ES-I3 (cell line): ENCODE results near the gene ETV6.
"Not testable (repeated sequence)": the region's sequence is repeated elsewhere in the genome, so short reads cannot be mapped to it uniquely, and the experiment has no call there.

ENCODE experiments used
- H3K36me3 ChIP-seq: 2 replicates; pipeline ENCODE4 v1.6.1; 2013; ENCODE audit warnings: mild to moderate bottlenecking, low read length, control low read depth, moderate library complexity; ENCODE audit not compliant: insufficient read depth
- H3K4me1 ChIP-seq: 2 replicates; pipeline ENCODE4 v1.6.1; 2013; ENCODE audit warnings: mild to moderate bottlenecking, control low read depth, low read length; ENCODE audit not compliant: insufficient read depth
- H3K9ac ChIP-seq: 2 replicates; pipeline ENCODE4 v1.6.1; 2013; ENCODE audit warnings: low read depth, mild to moderate bottlenecking, low read length, moderate library complexity
- H3K9me3 ChIP-seq: 2 replicates; pipeline ENCODE4 v1.6.1; 2013; ENCODE audit warnings: mild to moderate bottlenecking, low read length, moderate library complexity; ENCODE audit not compliant: control insufficient read depth, insufficient read depth

ETV6 gene

DNA sequence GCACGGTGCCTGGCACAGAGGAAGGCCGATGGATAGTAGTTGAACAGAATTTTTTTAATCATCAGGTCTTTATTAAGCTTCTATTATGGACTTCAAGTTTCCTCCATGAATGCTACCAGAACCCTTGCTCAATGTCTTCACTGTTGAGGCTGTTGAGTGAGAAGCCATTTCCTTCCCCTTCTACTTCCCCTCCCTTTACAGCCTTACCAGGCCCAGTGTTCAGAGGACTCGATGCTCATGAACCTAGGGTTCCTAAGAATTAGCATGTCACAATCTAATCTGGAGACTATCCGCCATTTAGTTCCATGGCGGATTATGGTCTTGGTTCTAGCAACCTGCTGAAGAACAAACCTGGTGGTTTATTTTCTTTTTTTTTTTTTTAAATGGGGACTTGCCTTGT is 17.7 kb downstream of the ETV6 start:
- H3K4me1 ChIP-seq = peaks cover 13% of the 10 kb centered on the region
- H3K9ac ChIP-seq = no peak overlapping the region

DNA sequence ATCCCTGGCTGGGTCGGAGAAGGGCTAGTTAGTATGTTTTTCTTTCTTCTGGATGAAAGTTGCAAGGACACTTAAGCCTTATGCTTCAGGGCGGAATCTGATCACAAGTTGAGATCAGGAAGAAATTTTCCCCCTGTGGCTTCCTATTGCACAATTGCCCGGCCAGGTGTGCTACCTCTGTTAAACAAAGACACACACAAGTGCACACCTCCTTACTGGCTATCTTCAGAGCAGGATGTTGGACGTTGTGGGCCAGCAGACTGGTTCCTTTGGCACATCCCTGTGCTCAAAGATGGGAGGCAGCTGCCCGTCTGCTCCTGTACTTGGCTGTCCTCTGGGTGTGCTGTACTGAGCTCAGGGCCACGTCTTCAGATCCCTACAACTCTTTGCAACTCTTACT is 19.1 kb downstream of the ETV6 start:
- Histone ChIP-seq H3K9me3 (no peaks in the 10 kb centered on the region), H3K36me3 (no peaks in the 10 kb centered on the region), H3K9ac (no peak overlapping the region), H3K4me1 (peaks cover 13% of the 10 kb centered on the region)

More for the DNA sequence above, 17.7 kb downstream of the ETV6 start:
- H3K36me3 ChIP-seq = no peaks in the 10 kb centered on the region; the same call in 1 of the 2 replicates
- H3K9me3 ChIP-seq = no peaks in the 10 kb centered on the region

DNA sequence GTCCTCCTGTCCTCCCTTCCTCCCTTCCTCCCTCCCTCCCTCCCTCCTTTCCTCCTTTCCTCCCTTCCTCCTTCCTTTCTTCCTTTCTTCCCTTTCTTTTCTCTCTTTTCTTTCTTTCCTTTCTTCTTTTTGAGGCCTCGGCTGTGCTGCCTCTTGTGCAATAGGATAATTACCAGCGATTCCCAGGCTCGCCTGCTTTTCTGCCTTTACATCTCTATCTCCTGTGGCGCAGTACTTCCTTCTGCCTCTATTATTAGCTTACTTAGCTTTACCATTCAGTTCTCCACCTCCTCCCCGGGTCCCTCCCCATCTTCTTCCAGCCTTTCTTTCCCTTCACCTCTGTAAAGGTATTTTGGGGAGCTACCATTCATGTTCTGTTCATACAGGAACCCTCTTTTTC is 19.9 kb downstream of the ETV6 start:
- Histone ChIP-seq H3K4me1 (peaks cover 13% of the 10 kb centered on the region), H3K36me3 (no peaks in the 10 kb centered on the region), H3K9me3 (no peaks in the 10 kb centered on the region)

DNA sequence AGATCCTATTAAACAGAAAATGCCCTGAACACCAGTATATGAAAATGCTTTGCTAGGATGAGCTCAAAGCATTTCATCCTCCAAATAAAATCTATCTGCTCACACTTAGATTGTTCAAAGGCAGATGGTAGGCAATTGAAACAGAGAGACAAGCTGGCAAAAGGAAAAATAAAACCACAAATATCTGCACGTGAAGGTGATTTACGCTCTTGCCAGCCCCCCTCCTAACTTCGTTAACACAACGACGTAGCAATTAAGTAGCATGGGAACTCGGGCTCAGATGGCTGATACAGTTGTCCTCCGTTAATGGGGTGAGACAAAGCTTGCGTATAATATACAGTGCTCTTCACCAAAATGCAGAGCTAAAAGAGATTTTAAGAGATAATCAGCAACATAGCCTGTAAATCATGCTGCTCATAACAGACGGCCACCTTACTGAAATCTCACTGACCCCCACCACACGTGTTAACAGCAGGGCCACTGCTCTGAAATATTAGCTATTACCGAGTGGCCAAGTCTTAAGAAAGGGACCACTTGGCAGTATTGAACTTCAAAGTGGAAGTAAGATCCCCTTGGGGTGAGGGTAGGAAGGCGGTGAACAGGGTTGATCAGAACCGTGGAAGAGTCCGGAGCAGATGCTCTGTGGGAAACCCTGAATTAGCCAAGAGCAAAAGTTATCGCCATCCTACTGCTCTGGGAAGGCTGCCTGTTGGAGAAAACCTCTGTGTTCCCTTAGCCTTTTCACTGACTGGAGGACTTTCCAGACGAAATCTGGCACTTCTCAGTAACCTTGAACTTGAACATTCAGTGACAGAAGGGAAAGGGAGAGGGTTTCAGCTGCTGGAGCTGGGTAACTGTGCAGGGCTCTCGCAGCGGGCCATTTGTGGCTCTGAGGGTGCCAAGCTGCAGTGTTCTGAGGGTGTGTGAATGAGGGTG is 23.1 kb downstream of the ETV6 start:
- peaks cover 8% of the 10 kb centered on the region for H3K4me1 ChIP-seq
- no peaks in the 10 kb centered on the region for H3K36me3 ChIP-seq
- H3K9ac ChIP-seq = no peak overlapping the region
- no peaks in the 10 kb centered on the region for H3K9me3 ChIP-seq

More for the DNA sequence above, 19.9 kb downstream of the ETV6 start:
- H3K9ac ChIP-seq = no peak overlapping the region

DNA sequence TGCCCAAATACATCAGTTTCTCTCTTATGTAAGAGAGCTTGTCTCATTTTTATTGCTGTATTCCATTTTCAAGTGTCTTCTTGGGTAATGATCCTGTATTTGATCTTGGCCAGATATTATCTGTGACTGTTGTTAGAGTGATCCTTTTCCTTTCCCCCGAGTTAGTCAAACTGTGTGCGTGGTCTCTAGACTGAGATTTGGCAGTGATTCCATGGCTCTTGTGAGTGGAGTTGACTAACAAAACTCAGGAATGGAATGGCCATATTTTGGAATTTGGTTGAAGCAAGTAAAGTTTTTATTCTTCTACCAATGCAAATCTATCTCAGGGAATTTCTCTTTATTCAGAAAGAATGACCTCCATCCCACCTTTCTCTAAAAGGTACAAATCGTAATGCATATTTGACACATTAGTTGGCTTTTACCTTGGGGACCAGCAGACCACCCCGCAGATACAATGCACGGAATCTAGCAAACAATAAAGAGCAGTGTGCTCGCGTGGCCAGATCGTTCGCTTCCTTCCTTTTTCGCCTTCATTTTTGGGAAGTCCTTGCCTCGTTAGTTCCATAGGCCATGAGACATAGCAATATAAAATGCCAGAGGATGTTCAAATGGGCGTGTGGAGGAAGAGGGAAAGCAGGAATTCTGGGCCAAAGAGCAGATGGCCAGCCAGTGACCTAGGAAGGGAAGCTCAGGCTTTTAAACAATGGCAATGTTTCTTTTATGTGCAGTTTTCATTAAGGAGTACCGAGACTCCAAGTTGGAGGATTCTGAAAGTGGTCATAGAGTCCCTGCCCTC is 24.4 kb downstream of the ETV6 start:
- Histone ChIP-seq H3K36me3 (no peaks in the 10 kb centered on the region; the same call in 1 of the 2 replicates), H3K9me3 (no peaks in the 10 kb centered on the region), H3K4me1 (peaks cover 1% of the 10 kb centered on the region), H3K9ac (no peak overlapping the region)

DNA sequence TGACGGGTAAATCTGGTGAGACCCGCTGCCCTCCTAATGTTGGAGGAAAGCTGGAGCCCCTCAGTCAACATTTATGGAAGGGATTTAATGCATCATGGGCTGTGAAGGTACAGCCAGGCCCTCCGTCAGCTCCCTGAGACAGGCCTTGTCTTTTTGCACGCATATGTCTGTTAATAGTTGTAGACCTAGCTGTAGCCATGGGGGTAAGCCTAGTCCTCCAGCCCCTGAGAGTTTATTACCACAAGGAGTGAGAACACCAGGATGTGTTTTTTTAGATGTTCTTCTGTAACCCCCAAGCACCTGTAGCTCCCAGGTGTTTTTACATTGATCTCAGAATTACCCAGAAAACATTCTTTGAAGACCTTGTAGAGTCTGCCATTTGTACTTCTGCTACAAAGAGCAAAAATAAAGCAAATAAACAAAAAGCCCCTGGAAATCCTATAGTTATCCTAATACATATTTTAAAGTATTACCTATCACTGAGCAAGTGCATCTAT is 25.5 kb downstream of the ETV6 start:
- Histone ChIP-seq H3K36me3 (no peaks in the 10 kb centered on the region; the same call in 1 of the 2 replicates), H3K4me1 (no peaks in the 10 kb centered on the region; the same call in none of the 2 replicates), H3K9ac (no peak overlapping the region), H3K9me3 (no peaks in the 10 kb centered on the region)

DNA sequence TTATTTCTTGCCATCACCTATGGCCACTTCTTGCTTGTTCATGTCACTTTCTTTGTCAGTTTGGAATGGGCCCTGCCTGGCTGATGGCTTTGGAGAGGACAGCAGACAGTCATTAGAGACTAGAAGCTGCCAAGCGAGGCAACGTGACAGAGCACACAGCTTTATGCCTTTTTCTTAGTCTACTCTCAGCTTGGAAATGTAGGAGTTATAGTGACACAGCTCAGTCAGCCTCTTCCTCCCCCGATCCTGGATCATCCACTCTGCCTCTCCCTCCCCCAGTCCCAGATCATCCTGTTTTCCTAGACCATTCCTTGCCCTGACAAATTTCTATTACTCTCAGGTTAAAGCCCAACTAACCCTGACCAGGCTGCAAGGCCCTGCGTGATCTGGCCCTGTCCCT is 26.6 kb downstream of the ETV6 start:
- H3K36me3 ChIP-seq = no peaks in the 10 kb centered on the region; the same call in 1 of the 2 replicates
- no peak overlapping the region for H3K9ac ChIP-seq
- no peaks in the 10 kb centered on the region for H3K9me3 ChIP-seq

DNA sequence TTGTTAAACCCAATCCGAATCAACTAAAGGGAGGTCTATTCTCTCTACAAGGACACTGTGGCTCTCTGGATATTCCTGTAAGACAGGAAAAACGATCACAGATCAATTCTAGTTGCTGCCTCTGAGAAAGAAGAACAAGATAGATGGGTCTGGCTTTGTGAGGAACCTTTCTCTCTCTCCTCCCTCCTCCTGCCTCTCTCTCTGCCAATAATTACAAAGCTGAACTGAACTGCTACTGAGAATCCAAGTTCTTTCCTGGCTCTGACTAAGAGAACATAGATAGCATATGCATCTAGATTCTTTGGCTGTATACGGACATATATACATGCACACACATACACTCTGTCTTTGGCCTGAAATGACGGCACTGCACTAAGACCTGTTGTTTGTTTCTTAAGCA is 27.6 kb downstream of the ETV6 start:
- H3K9ac ChIP-seq = no peak overlapping the region
- no peaks in the 10 kb centered on the region; the same call in none of the 2 replicates for H3K4me1 ChIP-seq
- no peaks in the 10 kb centered on the region for H3K9me3 ChIP-seq
- no peaks in the 10 kb centered on the region; the same call in 1 of the 2 replicates for H3K36me3 ChIP-seq

More for the DNA sequence above, 26.6 kb downstream of the ETV6 start:
- H3K4me1 ChIP-seq = no peaks in the 10 kb centered on the region; the same call in none of the 2 replicates

DNA sequence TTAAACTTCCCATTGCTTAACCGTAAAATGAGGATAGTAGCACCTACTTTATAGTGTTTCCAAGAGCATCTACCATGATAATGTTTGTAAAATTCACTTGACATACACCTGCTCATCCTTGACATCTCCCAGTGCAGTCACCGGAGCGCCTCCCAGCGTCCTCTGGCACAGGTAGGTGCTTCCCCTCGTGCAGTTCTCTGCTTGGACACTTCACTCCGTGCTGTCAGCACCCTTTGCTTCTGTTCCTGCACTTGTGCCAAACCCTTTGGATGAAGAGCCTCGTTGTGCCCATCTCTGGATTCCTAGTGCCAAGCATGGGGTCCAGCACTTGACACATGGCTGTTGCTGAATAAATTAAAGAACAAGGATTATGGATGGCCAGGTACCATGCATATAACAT is 28.3 kb downstream of the ETV6 start:
- Histone ChIP-seq H3K36me3 (no peaks in the 10 kb centered on the region; the same call in 1 of the 2 replicates), H3K9ac (no peak overlapping the region), H3K4me1 (no peaks in the 10 kb centered on the region; the same call in none of the 2 replicates), H3K9me3 (no peaks in the 10 kb centered on the region)

DNA sequence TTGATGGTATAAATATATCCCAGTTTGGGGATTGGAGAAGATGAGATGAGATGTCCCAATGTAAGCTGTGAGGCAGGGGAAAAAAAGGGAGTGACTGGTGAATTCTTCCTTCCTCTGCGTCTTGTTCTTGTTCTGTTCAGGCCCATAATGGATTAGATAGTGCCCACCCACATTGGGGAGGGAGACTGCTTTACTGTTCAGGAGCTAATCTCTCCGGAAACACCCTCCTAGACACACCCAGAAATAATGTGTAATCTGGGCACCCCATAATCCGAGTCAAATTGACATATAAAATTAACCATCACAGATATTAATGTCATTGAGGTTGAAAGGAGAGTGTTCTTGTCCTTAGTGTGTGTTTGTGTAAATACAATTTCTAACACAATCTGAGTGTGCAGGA is 29.3 kb downstream of the ETV6 start:
- Histone ChIP-seq H3K4me1 (no peaks in the 10 kb centered on the region; the same call in 1 of the 2 replicates), H3K9ac (no peak overlapping the region), H3K36me3 (no peaks in the 10 kb centered on the region; the same call in 1 of the 2 replicates), H3K9me3 (no peaks in the 10 kb centered on the region)

DNA sequence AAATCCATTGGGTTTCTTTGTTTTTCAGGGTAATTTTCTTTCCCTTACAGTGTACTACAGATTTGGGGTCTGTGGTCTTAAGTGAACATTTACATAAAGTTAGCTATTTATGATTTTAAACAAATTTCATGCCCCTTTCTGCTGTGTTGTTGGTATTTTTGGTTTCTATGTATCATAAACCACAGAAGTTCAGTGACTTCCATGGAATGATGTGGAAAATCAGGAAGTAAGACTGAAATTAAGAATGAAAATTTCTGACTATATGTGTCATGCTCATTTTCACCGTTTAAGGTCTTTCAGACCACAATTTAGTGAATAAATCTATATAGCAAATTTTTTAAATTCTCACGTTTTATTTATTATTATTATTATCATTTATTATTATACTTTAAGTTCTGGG is 31.7 kb downstream of the ETV6 start:
- Histone ChIP-seq H3K4me1 (peaks cover 10% of the 10 kb centered on the region), H3K36me3 (no peaks in the 10 kb centered on the region; the same call in 1 of the 2 replicates), H3K9me3 (no peaks in the 10 kb centered on the region), H3K9ac (no peak overlapping the region)

DNA sequence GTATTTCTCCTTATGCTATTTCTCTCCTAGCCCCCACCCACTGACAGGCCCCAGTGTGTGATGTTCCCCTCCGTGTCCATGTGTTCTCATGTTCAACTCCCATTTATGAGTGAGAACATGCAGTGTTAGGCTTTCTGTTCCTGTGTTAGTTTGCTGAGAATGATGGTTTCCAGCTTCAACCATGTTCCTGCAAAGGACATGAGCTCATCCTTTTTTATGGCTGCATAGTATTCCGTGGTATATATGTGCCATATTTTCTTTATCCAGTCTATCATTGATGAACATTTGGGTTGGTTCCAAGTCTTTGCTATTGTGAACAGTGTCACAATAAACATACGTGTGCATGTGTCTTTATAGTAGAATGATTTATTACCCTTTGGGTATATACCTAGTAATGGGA is 32.2 kb downstream of the ETV6 start:
- H3K9me3 ChIP-seq, H3K9ac ChIP-seq, H3K36me3 ChIP-seq: not testable (repeated sequence)
- H3K4me1 ChIP-seq = peaks cover 11% of the 10 kb centered on the region

DNA sequence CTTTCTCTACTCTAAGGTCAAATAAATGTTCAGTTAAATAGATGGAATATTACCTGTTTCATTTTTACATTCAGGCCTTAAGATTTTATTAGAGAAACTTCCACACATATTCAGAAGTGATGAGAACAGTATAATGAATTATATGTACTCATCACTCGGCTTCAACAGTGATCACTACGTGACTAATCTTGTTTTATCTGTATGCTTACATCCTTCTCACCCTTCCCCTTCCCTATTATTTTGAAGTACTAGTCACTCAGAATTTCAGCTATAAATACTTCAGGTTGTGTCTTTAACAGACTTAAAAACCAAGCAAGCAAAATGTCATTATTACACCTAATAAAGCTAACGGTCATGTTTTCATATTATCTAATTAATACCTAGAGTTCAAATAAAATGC is 34.9 kb downstream of the ETV6 start:
- H3K4me1 ChIP-seq = peaks cover 17% of the 10 kb centered on the region
- no peaks in the 10 kb centered on the region for H3K9me3 ChIP-seq
- H3K36me3 ChIP-seq = no peaks in the 10 kb centered on the region
- H3K9ac ChIP-seq = no peak overlapping the region

DNA sequence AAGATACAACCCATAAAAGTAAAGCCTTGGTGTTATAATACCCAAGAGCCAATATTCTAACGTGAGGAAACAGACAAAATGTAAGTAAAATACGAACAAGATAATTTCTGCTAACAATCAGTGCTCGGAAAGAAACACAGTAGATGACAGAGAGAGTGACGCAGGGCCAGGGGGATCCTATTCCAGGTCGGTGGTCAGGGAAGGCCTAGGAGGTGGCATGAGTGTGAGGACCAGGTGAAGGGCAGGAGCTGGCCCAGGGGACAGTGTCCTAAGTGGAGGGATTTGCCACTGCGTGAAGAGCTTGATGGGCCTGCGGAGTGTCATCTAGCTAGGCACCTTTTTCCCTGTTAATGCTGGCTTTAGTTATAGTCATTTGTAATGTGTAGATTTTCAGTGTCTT is 35.3 kb downstream of the ETV6 start:
- Histone ChIP-seq H3K36me3 (no peaks in the 10 kb centered on the region), H3K9ac (no peak overlapping the region), H3K4me1 (peaks cover 18% of the 10 kb centered on the region), H3K9me3 (no peaks in the 10 kb centered on the region)
